SK-N-SH (cell line): Measurements from ENCODE around the gene OSBPL6. TPM values are rescaled to one million over a fixed set of nuclear protein-coding genes. Genes with fewer than 3 reads are reported as not detected.
"Not testable (repeated sequence)": the region's sequence is repeated elsewhere in the genome, so short reads cannot be mapped to it uniquely, and the experiment has no call there.

Experiments used
- CTCF ChIA-PET: fragments of 300-600, 350-600 bp; formaldehyde crosslinking; extraction: SDS; loops from one replicate; lab custom pipeline; 2021; lab: Yijun Ruan, JAX
- POLR2A ChIA-PET: fragments of 350-600 bp; sonication (Branson Sonifier 250); formaldehyde crosslinking; extraction: SDS; loops from one replicate; lab custom pipeline; 2020; ENCODE audit warnings: antibody characterized with exemption, inconsistent platforms; lab: Yijun Ruan, JAX
- DNase-seq: peaks from one replicate; pipeline ENCODE4 v3.0.0; 2012
- H2AFZ ChIP-seq: fragments of 200-600 bp; sonication (generic); 2 replicates; pipeline ENCODE4 v1.8.1; 2016; ENCODE audit warnings: antibody characterized with exemption, mild to moderate bottlenecking, low read depth
- H3F3A ChIP-seq: fragments of 200-600 bp; sonication (generic); replicated peaks from 2 replicates; pipeline ENCODE3; 2016; ENCODE audit warnings: antibody characterized with exemption, mild to moderate bottlenecking; ENCODE audit not compliant: insufficient read depth
- H3K27ac ChIP-seq, 2 experiments: fragments of 200-500 bp in 1 of 2; fragments of 200-600 bp in 1 of 2; sonication (Bioruptor generic) in 1 of 2; sonication (generic), shearing (Covaris generic) in 1 of 2; 2 replicates each; pipeline versions ENCODE4 v1.5.1 to v1.6.1; 2014 to 2016; ENCODE audit warnings: low read depth in 2 of 2, inconsistent platforms in 1 of 2, low read length in 1 of 2, mild to moderate bottlenecking in 1 of 2, mixed read lengths in 1 of 2
- H3K27me3 ChIP-seq: fragments of 200-600 bp; sonication (generic), shearing (Covaris generic); 2 replicates; pipeline ENCODE4 v1.6.1; 2016; ENCODE audit warnings: mixed run types; ENCODE audit not compliant: insufficient read depth
- H3K36me3 ChIP-seq, 2 experiments: fragments of 200-500 bp in 1 of 2; fragments of 200-600 bp in 1 of 2; sonication (Bioruptor generic) in 1 of 2; sonication (generic) in 1 of 2; replicated peaks in 1 of 2; 2 replicates each; pipeline versions ENCODE3 to v1.5.1; 2014 to 2016; ENCODE audit warnings: low read length in 1 of 2, mild to moderate bottlenecking in 1 of 2; ENCODE audit not compliant: insufficient read depth in 2 of 2, control insufficient read depth in 1 of 2
- H3K4me1 ChIP-seq, 2 experiments: fragments of 200-500 bp in 1 of 2; fragments of 200-600 bp in 1 of 2; sonication (Bioruptor generic) in 1 of 2; sonication (generic), shearing (Covaris generic) in 1 of 2; 2 replicates each; pipeline versions ENCODE4 v1.5.1 to v1.6.1; 2014 to 2016; ENCODE audit warnings: low read depth in 1 of 2, low read length in 1 of 2, mixed run types in 1 of 2; ENCODE audit not compliant: insufficient read depth in 2 of 2, control insufficient read depth in 1 of 2
- H3K4me2 ChIP-seq: fragments of 200-600 bp; sonication (generic), shearing (Covaris generic); 2 replicates; pipeline ENCODE4 v1.6.1; 2017; ENCODE audit warnings: mixed run types
- H3K4me3 ChIP-seq, 2 experiments: fragments of 200-500 bp in 1 of 2; fragments of 200-600 bp in 1 of 2; sonication (Bioruptor generic) in 1 of 2; sonication (generic), shearing (Covaris generic) in 1 of 2; 2 replicates each; pipeline versions ENCODE4 v1.5.1 to v1.8.1; 2014 to 2016; ENCODE audit warnings: low read depth in 2 of 2, inconsistent platforms in 1 of 2, low read length in 1 of 2, mild to moderate bottlenecking in 1 of 2, mixed read lengths in 1 of 2, moderate library complexity in 1 of 2
- H3K79me2 ChIP-seq: fragments of 200-600 bp; sonication (generic); 2 replicates; pipeline ENCODE4 v1.8.1; 2017; ENCODE audit warnings: mild to moderate bottlenecking; ENCODE audit not compliant: insufficient read depth
- H3K9ac ChIP-seq: fragments of 200-600 bp; sonication (generic); 2 replicates; pipeline ENCODE4 v1.6.1; 2017; ENCODE audit warnings: mixed run types
- H3K9me2 ChIP-seq: fragments of 200-600 bp; sonication (generic); 2 replicates; pipeline ENCODE4 v1.6.1; 2017; ENCODE audit warnings: mixed run types
- H3K9me3 ChIP-seq: fragments of 200-600 bp; sonication (generic); 2 replicates; pipeline ENCODE4 v1.6.1; 2017; ENCODE audit warnings: mixed run types, mild to moderate bottlenecking, moderate library complexity
- H4K20me1 ChIP-seq: fragments of 200-600 bp; sonication (generic); 2 replicates; pipeline ENCODE4 v1.6.1; 2017; ENCODE audit warnings: mild to moderate bottlenecking, mixed run types; ENCODE audit not compliant: insufficient read depth
- EP300 ChIP-seq, 2 experiments: IDR thresholded peaks; 2 replicates each; pipeline versions ENCODE4 v1.4.0 to v1.6.1; 2012; ENCODE audit warnings: borderline replicate concordance in 1 of 2, low read depth in 1 of 2, low read length in 1 of 2
- EZH2phosphoT487 ChIP-seq: fragments of 200-600 bp; sonication (generic); IDR thresholded peaks from 2 replicates; pipeline ENCODE4 v1.6.1; 2017; ENCODE audit warnings: low read depth, mixed run types, mild to moderate bottlenecking, antibody characterized with exemption, moderate library complexity, borderline replicate concordance
- FOSL2 ChIP-seq: IDR thresholded peaks from 2 replicates; pipeline ENCODE4 v1.4.0; 2012; ENCODE audit warnings: low read depth, mild to moderate bottlenecking, moderate library complexity, borderline replicate concordance
- FOXM1 ChIP-seq: IDR thresholded peaks from 2 replicates; pipeline ENCODE4 v1.4.0; 2012; ENCODE audit warnings: low read depth, mild to moderate bottlenecking
- GABPA ChIP-seq: IDR thresholded peaks from 2 replicates; pipeline ENCODE4 v1.4.0; 2012; ENCODE audit warnings: low read depth, mild to moderate bottlenecking
- MEF2A ChIP-seq: IDR thresholded peaks from 2 replicates; pipeline ENCODE4 v1.4.0; 2012; ENCODE audit warnings: low read depth, borderline replicate concordance
- NFIC ChIP-seq: IDR thresholded peaks from 2 replicates; pipeline ENCODE4 v1.4.0; 2012; ENCODE audit warnings: borderline replicate concordance
- POLR2AphosphoS5 ChIP-seq: IDR thresholded peaks from 2 replicates; pipeline ENCODE4 v1.6.1; 2012; ENCODE audit warnings: low read depth, low read length
- RAD21 ChIP-seq: IDR thresholded peaks from 2 replicates; pipeline ENCODE4 v1.6.1; 2012; ENCODE audit warnings: mild to moderate bottlenecking, low read length
- RCOR1 ChIP-seq: fragments of 150-350 bp; IDR thresholded peaks from 2 replicates; pipeline ENCODE4 v1.6.1; 2017; ENCODE audit warnings: antibody characterized with exemption, low read length
- SIN3A ChIP-seq: IDR thresholded peaks from 2 replicates; pipeline ENCODE4 v1.6.1; 2012; ENCODE audit warnings: low read depth, mild to moderate bottlenecking, low read length, moderate library complexity, borderline replicate concordance
- WGBS: methylation state at CpG from one replicate; pipeline ENCODE4 v1.1.6; 2017; ENCODE audit warnings: low lambda C conversion rate; 5-methylcytosine and 5-hydroxymethylcytosine counted together
- polyA plus RNA-seq, 3 experiments: library from polyadenylated mRNA; depleted of rRNA; stranded (reverse); fragments of >200 nt; gene quantifications; 2 replicates each; pipeline ENCODE4 v1.2.3, GENCODE V29; 2012
- TF ChIP-seq, protein P1 (sequence below): fragments of 150-350 bp; IDR thresholded peaks from 2 replicates; pipeline ENCODE4 v1.6.1; 2016; ENCODE audit warnings: mild to moderate bottlenecking, low read depth, low read length
- TF ChIP-seq, protein P2 (sequence below): IDR thresholded peaks from 2 replicates; pipeline ENCODE4 v1.6.1; 2012; ENCODE audit warnings: mild to moderate bottlenecking, low read depth, low read length, moderate library complexity
- TF ChIP-seq, protein P3 (sequence below): IDR thresholded peaks from 2 replicates; pipeline ENCODE4; 2012

The OSBPL6 gene
- polyA plus RNA-seq, 1 of the 3 experiments (the other 2 are of a cell fraction) = 2.7 TPM

DNA sequence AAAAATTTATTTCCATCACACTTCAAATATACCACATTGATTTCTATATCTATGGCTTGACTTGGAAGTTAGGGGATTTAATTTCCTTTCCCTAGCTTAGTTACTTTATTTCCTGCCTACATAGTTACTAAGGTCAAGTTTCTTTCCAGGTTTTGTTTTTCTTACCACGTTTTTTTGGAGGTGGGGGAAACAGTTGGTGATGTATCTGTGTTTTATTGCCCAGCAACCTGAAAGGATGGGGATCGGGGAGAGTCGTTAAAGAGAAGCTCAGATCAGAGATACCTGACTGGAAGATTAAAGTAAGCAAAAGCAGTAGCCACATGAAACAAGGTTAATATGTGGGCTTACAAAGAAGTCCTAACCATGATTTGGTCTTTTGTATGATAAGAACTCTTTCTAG lies 127.8 kb downstream of the OSBPL6 start:
- Histone ChIP-seq H3F3A (no peaks in the 10 kb centered on the region), H4K20me1 (no peaks in the 10 kb centered on the region), H2AFZ (no peak overlapping the region), H3K36me3 (no peaks in the 10 kb centered on the region)
- DNase-seq = no peak
- no peak for TF ChIP-seq SIN3A
- no peak for TF ChIP-seq EZH2phosphoT487
- TF ChIP-seq MEF2A = no peak
- no peak for TF ChIP-seq EP300 (IDR thresholded peaks at IDR 0.05; ENCODE audit: borderline replicate concordance in 1 of 2, low read depth in 1 of 2, low read length in 1 of 2)
- TF ChIP-seq NFIC = no peak
- TF ChIP-seq, protein P1, sequence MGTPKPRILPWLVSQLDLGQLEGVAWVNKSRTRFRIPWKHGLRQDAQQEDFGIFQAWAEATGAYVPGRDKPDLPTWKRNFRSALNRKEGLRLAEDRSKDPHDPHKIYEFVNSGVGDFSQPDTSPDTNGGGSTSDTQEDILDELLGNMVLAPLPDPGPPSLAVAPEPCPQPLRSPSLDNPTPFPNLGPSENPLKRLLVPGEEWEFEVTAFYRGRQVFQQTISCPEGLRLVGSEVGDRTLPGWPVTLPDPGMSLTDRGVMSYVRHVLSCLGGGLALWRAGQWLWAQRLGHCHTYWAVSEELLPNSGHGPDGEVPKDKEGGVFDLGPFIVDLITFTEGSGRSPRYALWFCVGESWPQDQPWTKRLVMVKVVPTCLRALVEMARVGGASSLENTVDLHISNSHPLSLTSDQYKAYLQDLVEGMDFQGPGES = no peak
- TF ChIP-seq POLR2AphosphoS5 = no peak
- no peak for TF ChIP-seq FOSL2
- no peak for TF ChIP-seq RCOR1
- TF ChIP-seq, protein P2, sequence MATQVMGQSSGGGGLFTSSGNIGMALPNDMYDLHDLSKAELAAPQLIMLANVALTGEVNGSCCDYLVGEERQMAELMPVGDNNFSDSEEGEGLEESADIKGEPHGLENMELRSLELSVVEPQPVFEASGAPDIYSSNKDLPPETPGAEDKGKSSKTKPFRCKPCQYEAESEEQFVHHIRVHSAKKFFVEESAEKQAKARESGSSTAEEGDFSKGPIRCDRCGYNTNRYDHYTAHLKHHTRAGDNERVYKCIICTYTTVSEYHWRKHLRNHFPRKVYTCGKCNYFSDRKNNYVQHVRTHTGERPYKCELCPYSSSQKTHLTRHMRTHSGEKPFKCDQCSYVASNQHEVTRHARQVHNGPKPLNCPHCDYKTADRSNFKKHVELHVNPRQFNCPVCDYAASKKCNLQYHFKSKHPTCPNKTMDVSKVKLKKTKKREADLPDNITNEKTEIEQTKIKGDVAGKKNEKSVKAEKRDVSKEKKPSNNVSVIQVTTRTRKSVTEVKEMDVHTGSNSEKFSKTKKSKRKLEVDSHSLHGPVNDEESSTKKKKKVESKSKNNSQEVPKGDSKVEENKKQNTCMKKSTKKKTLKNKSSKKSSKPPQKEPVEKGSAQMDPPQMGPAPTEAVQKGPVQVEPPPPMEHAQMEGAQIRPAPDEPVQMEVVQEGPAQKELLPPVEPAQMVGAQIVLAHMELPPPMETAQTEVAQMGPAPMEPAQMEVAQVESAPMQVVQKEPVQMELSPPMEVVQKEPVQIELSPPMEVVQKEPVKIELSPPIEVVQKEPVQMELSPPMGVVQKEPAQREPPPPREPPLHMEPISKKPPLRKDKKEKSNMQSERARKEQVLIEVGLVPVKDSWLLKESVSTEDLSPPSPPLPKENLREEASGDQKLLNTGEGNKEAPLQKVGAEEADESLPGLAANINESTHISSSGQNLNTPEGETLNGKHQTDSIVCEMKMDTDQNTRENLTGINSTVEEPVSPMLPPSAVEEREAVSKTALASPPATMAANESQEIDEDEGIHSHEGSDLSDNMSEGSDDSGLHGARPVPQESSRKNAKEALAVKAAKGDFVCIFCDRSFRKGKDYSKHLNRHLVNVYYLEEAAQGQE = no peak
- TF ChIP-seq GABPA = no peak
- TF ChIP-seq RAD21 = no peak
- no peak for TF ChIP-seq FOXM1
- TF ChIP-seq, protein P3, sequence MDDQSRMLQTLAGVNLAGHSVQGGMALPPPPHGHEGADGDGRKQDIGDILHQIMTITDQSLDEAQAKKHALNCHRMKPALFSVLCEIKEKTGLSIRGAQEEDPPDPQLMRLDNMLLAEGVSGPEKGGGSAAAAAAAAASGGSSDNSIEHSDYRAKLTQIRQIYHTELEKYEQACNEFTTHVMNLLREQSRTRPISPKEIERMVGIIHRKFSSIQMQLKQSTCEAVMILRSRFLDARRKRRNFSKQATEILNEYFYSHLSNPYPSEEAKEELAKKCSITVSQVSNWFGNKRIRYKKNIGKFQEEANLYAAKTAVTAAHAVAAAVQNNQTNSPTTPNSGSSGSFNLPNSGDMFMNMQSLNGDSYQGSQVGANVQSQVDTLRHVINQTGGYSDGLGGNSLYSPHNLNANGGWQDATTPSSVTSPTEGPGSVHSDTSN = no peak
- TF ChIP-seq, all 33 proteins: peak for 0
- WGBS = 63% methylated on average over 3 of the region's 3 CpGs
- Histone ChIP-seq H3K79me2 (no peaks in the 10 kb centered on the region), H3K27me3 (no peaks in the 10 kb centered on the region), H3K9me3 (no peaks in the 10 kb centered on the region), H3K4me3 (no peak overlapping the region), H3K4me2 (no peak overlapping the region), H3K4me1 (no peaks in the 10 kb centered on the region), H3K27ac (no peak overlapping the region), H3K9ac (no peak overlapping the region), H3K9me2 (no peaks in the 10 kb centered on the region)
- ChIA-PET POLR2A (no interaction called here), CTCF (interaction anchor here (1.3 kb wide), 1 partner anchor 13 kb away, joined by 4 read pairs; no protein-coding TSS in a partner anchor)

DNA sequence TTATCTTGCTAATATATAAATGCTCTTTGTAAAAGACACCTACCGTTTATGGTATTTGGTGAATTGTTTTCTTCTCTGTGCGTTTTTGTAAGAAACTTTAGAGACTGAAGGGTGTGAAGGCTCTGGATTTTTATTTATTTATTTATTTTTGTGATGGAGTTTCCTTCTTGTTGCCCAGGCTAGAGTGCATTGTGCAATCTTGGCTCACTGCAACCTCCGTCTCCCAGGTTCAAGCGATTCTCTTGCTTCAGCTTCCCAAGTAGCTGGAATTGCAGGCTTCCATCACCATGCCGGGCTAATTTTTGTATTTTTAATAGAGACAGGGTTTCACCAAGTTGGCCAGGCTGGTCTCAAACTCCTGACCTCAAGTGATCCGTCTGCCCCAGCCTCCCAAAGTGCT lies 129.0 kb downstream of the OSBPL6 start:
- not testable (repeated sequence) for H3K27ac ChIP-seq, H2AFZ ChIP-seq
- WGBS = 91% methylated on average over 6 of the region's 6 CpGs

More for the DNA sequence above, 129.0 kb downstream of the OSBPL6 start:
- POLR2A ChIA-PET, H3K4me3 ChIP-seq, H3K4me1 ChIP-seq, H3K79me2 ChIP-seq, H3K9me2 ChIP-seq, H3K4me2 ChIP-seq, H4K20me1 ChIP-seq, H3K36me3 ChIP-seq, DNase-seq, CTCF ChIA-PET, H3F3A ChIP-seq, H3K9ac ChIP-seq, H3K9me3 ChIP-seq, H3K27me3 ChIP-seq: not testable (repeated sequence)
